GM23248 (cell line): ENCODE data around the gene SCG3.

ENCODE experiments used
- EZH2 ChIP-seq: fragments of 200-600 bp; sonication (generic); IDR thresholded peaks from 2 replicates; pipeline ENCODE4 v1.6.1; 2018; ENCODE audit warnings: antibody characterized with exemption, mild to moderate bottlenecking; ENCODE audit not compliant: insufficient read depth, poor library complexity, severe bottlenecking
- EZH2phosphoT487 ChIP-seq: fragments of 200-600 bp; sonication (generic); IDR thresholded peaks from 2 replicates; pipeline ENCODE4 v1.6.1; 2018; ENCODE audit warnings: antibody characterized with exemption, moderate library complexity, mild to moderate bottlenecking, low read depth; ENCODE audit not compliant: insufficient read depth

DNA sequence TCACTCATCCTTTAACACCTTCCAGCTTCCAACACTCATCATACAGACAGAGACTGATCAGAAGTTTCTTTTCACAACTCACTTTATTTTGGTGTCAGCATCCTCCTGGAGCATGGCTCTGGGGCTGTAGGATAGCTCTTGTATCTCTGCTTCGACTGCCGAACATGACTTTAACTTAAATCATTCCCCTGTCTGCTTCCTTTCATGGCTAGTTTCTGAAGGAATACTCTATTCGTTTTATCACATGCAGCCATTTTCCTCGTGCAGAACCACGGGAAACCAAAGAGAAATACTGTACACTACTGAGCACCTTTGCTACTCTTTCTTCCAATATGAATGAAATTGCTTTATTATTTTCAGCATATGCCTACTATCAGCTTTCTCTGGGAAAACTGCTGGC, 68.0 kb downstream of the SCG3 start:
- TF ChIP-seq EZH2 (no peak), EZH2phosphoT487 (no peak)
